Activated T-helper 1 cell treated with anti-CD3 and anti-CD28 coated beads, Interleukin-2, amount 50 U/mL, for 16 hours (primary cell): ENCODE measurements around the gene CIAO2B.
A peak's percentile ranks its signal among the peaks of the same experiment; 100 is the strongest.
"Not testable (repeated sequence)": the region's sequence is repeated elsewhere in the genome, so short reads cannot be mapped to it uniquely, and the experiment has no call there.

ENCODE experiments used
- DNase-seq, 2 donors: peaks; one replicate each; pipeline ENCODE4 v3.0.0-alpha.2; 2020; ENCODE audit warnings: low read depth in 1 of 2, low spot score in 1 of 2

The CIAO2B gene

GRCh38 chr16:66904846-66905632 is 29.2 kb downstream of the CIAO2B start:
- no peak for DNase-seq

GRCh38 chr16:66904428-66904845 is 29.8 kb downstream of the CIAO2B start:
- no peak for DNase-seq

DNA sequence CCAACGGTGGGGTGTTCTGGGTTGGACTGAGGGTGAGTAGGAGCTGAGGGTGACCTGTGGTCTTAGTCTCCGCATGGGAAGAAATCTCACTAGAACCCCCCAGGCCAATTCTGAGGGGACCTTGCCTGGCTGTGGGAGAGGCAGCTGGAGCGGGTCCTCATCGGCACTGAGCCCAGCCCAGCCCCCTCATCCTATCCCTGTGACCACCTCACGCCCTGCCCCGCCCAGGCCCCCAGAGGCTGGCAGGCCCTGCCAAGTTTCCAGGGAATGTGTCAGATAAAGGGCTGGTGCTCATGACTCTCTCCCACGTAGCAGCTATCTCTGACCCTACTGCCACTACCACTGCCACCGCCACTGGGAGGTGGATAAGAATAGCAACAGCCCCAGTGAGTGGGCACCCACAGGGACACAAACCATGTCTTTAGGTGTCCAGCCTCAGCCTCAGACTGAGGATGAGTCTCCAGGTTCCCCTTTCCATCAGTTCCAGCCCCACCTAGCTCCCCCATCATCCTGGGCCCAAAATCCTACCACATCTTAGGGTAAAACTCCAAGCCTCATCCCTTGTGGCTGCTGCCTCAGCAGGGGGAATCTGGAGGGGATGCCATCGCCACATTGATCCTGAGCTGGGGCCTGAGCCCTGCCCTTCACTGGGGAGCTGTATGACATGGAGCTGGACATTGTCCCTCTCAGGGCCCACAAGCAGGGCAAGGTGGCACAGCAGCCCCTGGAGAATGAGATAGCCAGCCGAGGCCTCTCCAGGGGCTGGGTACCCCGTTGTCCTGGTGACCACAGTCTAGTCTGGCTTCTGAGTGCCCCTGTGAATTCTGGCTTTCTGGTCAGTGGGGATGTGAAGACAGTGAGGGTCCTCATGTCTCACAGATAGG is 30.4 kb downstream of the CIAO2B start:
- DNase-seq: no peak

DNA sequence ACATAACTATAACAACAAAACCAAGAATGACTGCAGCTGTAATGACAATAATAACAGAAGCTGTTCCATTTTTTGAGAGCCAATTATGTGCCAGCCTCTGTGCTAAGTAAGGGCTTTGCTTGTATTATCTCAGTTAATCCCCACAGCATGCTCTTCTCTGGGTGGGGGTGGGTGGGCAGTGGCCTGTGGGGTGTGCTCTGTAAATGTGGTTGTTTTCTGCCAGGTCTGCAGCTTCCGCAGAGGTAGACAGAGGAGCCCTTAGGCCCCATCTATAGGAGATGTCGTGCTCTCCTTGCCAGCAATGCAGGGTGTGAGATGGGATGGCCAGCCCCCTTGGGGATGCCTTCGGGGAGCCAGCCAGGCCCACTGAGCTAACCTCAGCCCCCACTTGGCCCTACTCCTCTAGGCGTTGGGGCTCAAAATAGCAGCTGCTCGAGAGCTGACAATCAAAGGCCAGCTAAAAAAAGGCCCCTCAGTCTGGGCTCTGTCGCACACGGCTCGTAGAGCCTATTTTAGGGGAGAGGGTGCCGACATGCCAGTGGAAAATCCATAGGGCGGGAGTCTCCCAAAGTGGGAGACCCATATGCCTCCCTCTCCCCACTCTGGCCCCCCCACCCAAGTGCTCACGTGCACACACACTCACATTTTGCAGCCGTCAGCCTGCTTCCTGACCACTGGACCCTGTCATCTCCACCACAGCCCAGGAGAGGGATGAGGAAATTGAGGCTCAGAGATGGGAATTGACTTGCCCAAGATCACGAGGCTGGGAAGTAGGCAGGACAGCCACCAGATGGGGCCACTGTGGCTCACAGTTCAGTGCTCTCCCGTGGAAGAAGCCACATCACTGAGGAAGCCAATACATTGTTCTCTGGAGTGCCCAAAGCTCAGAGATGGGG is 31.3 kb downstream of the CIAO2B start:
- no peak for DNase-seq

- DNase-seq: no peak
Observed at GRCh38 chr16:66901626-66902025, 32.6 kb downstream of the CIAO2B start.

- no peak for DNase-seq
Observed at GRCh38 chr16:66900721-66901441, 33.3 kb downstream of the CIAO2B start.

DNA sequence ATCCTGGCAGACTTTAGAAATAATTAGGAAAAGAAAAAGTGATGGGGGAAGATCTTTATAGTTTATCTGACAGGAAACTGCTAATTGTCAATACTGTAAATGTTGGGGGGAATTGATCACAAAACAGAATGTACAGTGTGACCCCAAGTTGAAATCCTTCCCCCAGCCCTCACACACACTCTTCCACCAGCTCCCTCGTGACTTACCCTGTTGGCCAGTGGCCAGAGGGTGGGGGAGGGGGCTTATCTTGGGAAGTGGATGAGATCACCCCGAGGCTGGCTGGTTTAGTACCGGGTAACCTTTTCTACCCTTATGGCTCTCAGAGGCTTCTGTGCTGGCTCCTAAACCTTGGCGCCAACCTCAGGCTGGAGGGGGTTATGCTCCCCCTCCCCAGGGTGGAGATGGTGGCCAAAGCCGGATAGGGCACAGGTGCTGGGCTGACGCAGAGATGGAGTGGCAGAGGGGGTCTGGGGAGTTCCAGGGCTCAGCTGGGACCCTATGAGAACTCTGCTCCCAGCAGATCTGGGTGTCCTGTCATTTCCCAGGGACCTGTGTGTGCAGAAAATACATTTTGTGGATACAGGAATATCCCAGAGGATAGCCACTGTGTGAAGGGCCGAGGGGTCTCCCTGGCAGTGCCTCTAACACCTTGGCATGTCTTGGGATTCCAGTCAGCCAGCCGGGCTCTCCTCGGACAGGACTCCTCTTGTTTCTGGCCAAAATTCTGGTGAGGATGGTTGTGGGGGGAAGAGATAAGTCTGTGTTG is 34.1 kb downstream of the CIAO2B start:
- no peak for DNase-seq

GRCh38 chr16:66899310-66899944 is 34.8 kb downstream of the CIAO2B start:
- no peak for DNase-seq

DNA sequence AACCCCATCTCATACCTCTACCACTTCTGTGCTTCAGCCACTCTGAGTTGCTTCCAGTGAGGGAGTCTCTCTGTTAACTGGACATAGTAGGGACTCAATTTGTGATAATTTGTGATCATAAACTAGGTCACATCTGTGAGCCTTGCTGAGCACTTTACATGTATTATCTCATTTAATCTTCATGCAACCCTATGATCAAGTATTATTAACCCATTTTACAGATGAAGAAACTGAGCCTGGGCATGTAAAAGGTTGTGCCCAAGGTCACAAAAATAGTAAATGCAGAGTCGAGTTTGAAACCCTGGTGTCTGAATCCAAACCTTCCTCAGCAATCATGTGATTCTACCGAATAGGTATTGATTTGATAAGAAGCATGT is 35.3 kb downstream of the CIAO2B start:
- DNase-seq: no peak

DNA sequence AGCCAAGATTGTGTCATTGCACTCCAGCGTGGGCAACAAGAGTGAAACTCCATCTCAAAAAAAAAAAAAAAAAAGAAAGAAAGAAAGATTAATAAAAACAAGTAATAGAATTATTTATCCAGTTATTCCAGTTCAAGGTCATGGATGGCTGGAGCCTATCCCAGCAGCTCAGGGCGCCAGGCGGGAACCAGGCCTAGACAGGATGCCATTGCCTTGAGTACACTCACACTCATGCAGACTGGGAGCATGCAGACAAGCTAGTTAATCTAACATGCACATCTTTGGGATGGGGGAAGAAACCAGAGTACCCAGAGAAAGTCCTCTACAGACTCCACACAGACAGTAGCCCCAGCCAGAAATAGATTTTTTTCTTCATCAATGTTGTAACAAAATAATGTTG is 36.0 kb downstream of the CIAO2B start:
- DNase-seq: no peak

DNA sequence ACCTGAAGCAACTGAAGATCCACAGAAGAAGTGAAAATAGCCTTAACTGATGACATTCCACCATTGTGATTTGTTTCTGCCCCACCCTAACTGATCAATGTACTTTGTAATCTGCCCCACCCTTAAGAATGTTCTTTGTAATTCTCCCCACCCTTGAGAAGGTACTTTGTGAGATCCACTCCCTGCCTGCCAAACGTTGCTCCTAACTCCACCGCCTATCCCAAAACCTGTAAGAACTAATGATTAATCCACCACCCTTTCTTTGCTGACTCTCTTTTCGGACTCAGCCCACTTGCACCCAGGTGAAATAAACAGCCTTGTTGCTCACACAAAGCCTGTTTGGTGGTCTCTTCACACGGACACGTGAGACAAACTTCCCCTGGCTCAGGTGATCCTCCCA is 37.5 kb downstream of the CIAO2B start:
- DNase-seq: not testable (repeated sequence)

DNA sequence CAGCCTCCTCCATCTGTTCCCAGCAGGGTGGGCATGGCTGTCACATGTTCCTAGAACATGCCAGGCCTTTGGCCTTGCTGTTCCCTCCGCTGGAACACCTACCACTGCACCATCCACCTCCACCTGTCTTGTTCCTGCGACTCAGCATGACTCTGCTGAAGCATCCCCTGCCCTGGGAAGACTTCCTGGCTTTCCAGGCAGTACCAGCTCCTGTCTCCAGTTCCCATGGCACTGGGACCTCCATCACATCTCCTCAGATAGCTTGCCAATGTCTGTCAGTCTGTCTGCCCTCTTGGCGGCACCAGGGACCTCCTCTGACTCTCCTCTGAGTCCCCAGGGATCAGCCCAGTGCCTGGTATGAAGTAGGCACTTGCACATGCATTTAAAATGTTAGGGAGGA is 38.2 kb downstream of the CIAO2B start:
- no peak for DNase-seq

- DNase-seq: no peak
Observed at GRCh38 chr16:66895689-66895979, 38.6 kb downstream of the CIAO2B start.

- peak; percentile 20 to 23 for DNase-seq
Observed at GRCh38 chr16:66894948-66895688, 39.1 kb downstream of the CIAO2B start.

- DNase-seq: no peak
Observed at GRCh38 chr16:66894055-66894454, 40.1 kb downstream of the CIAO2B start.

GRCh38 chr16:66891797-66892196 is 42.4 kb downstream of the CIAO2B start:
- DNase-seq: no peak

DNA sequence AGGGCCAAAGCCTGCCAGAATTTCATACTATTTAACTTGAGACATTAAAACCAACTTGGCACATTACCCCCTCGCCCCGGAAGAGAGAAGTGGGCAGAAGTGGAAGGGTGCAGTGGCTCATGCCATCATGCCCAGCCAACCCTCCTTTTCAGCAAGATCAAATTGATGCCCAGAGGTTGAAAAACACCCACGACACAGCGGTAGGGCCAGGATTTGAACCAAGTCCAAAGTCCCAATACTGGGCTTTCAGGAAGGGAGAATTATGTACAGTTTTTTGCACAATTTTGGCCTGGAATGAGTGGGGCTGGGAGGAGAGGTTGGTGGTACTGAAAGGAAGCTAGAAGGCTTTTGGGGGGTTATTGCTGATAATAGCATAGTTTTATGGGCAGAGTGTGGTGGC is 42.8 kb downstream of the CIAO2B start:
- no peak for DNase-seq

- DNase-seq: no peak
Observed at GRCh38 chr16:66890799-66891198, 43.4 kb downstream of the CIAO2B start.

DNA sequence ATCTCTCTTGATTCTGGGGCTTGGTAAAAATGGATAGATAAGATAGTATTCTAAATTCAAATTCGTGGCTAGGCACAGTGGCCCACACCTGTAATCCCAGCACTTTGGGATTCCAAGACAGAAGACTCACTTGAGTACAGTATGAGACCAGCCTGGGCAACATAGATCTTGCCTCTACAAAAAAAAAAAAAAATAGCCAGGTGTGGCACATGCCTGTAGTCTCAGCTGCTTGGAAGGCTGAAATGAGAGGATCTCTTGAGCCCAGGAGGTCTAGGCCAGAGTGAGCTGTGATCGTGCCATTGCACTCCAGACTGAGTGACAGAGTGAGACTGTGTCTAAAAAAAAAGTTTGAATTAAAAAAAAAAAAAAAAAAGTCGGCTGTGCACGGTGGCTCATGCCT is 44.6 kb downstream of the CIAO2B start:
- DNase-seq: no peak
